Stimulated activated CD4-positive, alpha-beta T cell treated with anti-CD3 and anti-CD28 coated beads, Interleukin-2, amount 100 ng/mL, for 24 hours (primary cell): ENCODE results near the gene GABARAP.
A peak's percentile ranks its signal among the peaks of the same experiment; 100 is the strongest.

Experiments
- DNase-seq, 2 donors: peaks; one replicate each; pipeline ENCODE4 v3.0.0-alpha.2; 2020

GABARAP gene

GRCh38 chr17:7221278-7222092 lies 20.8 kb downstream of the GABARAP start:
- no peak for DNase-seq

GRCh38 chr17:7220593-7221277 lies 21.5 kb downstream of the GABARAP start:
- DNase-seq = peak; percentile 63 to 64

GRCh38 chr17:7219812-7220592 lies 22.2 kb downstream of the GABARAP start, which contains the start of the genes ACADVL and DLG4:
TSS of gene ACADVL (plus strand) at chr17:7219938. CDS start at chr17:7219985, 47 bp downstream.
TSS of gene DLG4 (minus strand) at chr17:7219836.
- DNase-seq = peak; percentile 78 to 89

- DNase-seq = no peak
These were observed 22.9 kb downstream of the GABARAP start for GRCh38 chr17:7219229-7219811.

GRCh38 chr17:7218758-7219157 lies 23.5 kb downstream of the GABARAP start:
- DNase-seq = no peak

GRCh38 chr17:7218166-7218565 lies 24.1 kb downstream of the GABARAP start:
- no peak for DNase-seq

- DNase-seq = no peak
These were observed 24.9 kb downstream of the GABARAP start for GRCh38 chr17:7217113-7217987.

GRCh38 chr17:7216242-7217112 lies 25.8 kb downstream of the GABARAP start:
- no peak for DNase-seq

- no peak for DNase-seq
These were observed 26.5 kb downstream of the GABARAP start for GRCh38 chr17:7215652-7216180.

GRCh38 chr17:7215136-7215638 lies 27.1 kb downstream of the GABARAP start:
- no peak for DNase-seq

GRCh38 chr17:7214300-7215135 lies 27.7 kb downstream of the GABARAP start:
- peak; percentile 100 for DNase-seq

GRCh38 chr17:7213895-7214299 lies 28.4 kb downstream of the GABARAP start:
- no peak for DNase-seq

GRCh38 chr17:7211491-7212273 lies 30.6 kb downstream of the GABARAP start:
- no peak for DNase-seq

GRCh38 chr17:7208754-7209460 lies 33.3 kb downstream of the GABARAP start:
- no peak for DNase-seq

GRCh38 chr17:7208027-7208571 lies 34.1 kb downstream of the GABARAP start:
- DNase-seq = no peak

- no peak for DNase-seq
These were observed 34.9 kb downstream of the GABARAP start for GRCh38 chr17:7207120-7208001.
